K562 (cell line): ENCODE measurements around the gene PHTF1.

ENCODE experiments used
- BRF2 ChIP-seq: IDR thresholded peaks from 3 replicates; pipeline ENCODE4 v1.6.1; 2011; ENCODE audit warnings: borderline replicate concordance, mild to moderate bottlenecking; ENCODE audit not compliant: insufficient read length, insufficient read depth
- CREB5 ChIP-seq: fragments of 250-450 bp; sonication (Bioruptor Pico); IDR thresholded peaks from 2 replicates; pipeline ENCODE4 v1.5.0; 2020; ENCODE audit warnings: mild to moderate bottlenecking
- CTCF ChIP-seq, 3 experiments: IDR thresholded peaks in 2 of 3; conservative IDR thresholded peaks in 1 of 3; 2 replicates each; pipeline ENCODE4 v1.5.1; 2011 to 2012; ENCODE audit warnings: low read length in 3 of 3, mild to moderate bottlenecking in 3 of 3, control low read depth in 2 of 3, improper control_type of control experiment in 1 of 3, inconsistent platforms in 1 of 3, low read depth in 1 of 3, mixed read lengths in 1 of 3, moderate library complexity in 1 of 3; ENCODE audit not compliant: insufficient read depth in 2 of 3
- HMGXB4 ChIP-seq: sonication (generic); formaldehyde crosslinking; IDR thresholded peaks from 2 replicates; pipeline ENCODE4 v1.8.1; 2023; ENCODE audit warnings: mild to moderate bottlenecking, missing genetic modification reagents
- MAX ChIP-seq: sonication (generic); formaldehyde crosslinking; IDR thresholded peaks from 2 replicates; pipeline ENCODE4 v1.9.0; 2022; ENCODE audit warnings: mild to moderate bottlenecking, missing genetic modification reagents
- MEF2A ChIP-seq: IDR thresholded peaks from 2 replicates; pipeline ENCODE4 v1.6.1; 2011; ENCODE audit warnings: low read depth, mild to moderate bottlenecking, low read length, moderate library complexity; ENCODE audit not compliant: control insufficient read depth
- POLR2AphosphoS2 ChIP-seq: IDR thresholded peaks from 2 replicates; pipeline ENCODE4 v1.6.1; 2012; ENCODE audit warnings: low read length, improper control_type of control experiment
- SMARCE1 ChIP-seq: fragments of 450-650 bp; IDR thresholded peaks from 2 replicates; pipeline ENCODE4 v1.7.1; 2016; ENCODE audit warnings: mild to moderate bottlenecking
- ZNF639 ChIP-seq, 2 experiments: fragments of 200-800 bp in 1 of 2; sonication (Bioruptor generic) in 1 of 2; sonication (generic) in 1 of 2; formaldehyde crosslinking in 1 of 2; IDR thresholded peaks in 1 of 2; conservative IDR thresholded peaks in 1 of 2; 2 replicates each; pipeline versions ENCODE4 v1.5.0 to v1.6.1; 2016 to 2020; ENCODE audit warnings: missing compliant biosample characterization in 1 of 2, missing genetic modification characterization in 1 of 2, missing genetic modification reagents in 1 of 2
- ZNF780A ChIP-seq: fragments of 250-450 bp; sonication (Bioruptor Pico); IDR thresholded peaks from 2 replicates; pipeline ENCODE4 v1.5.0; 2021; ENCODE audit warnings: mild to moderate bottlenecking

GRCh38 chr1:113797472-113797871 is 38.2 kb upstream of the PHTF1 start:
- no peak for TF ChIP-seq ZNF639 (CRISPR knock-in tag; conservative IDR thresholded peaks at IDR 0.05 in 1 of 2, IDR thresholded peaks at IDR 0.05 in 1 of 2)
- no peak for TF ChIP-seq CREB5 (CRISPR knock-in tag)
- no peak for TF ChIP-seq POLR2AphosphoS2
- no peak for TF ChIP-seq ZNF780A (CRISPR knock-in tag)
- TF ChIP-seq CTCF (IDR thresholded peaks at IDR 0.05 in 2 of 3, conservative IDR thresholded peaks at IDR 0.05 in 1 of 3; ENCODE audit: insufficient read depth in 2 of 3, low read depth in 1 of 3, low read length in 3 of 3), result no peak
- no peak for TF ChIP-seq SMARCE1
- TF ChIP-seq HMGXB4 (CRISPR knock-in tag), result no peak
- no peak for TF ChIP-seq BRF2
- no peak for TF ChIP-seq MEF2A
- no peak for TF ChIP-seq MAX (CRISPR knock-in tag)
